T-helper 1 cell treated with Interleukin-12 subunit alpha and Interleukin-12 subunit beta and Interleukin-4 antibody, amounts not matched to agents 30 ng/mL and 1 ng/mL, for 36 hours (primary cell): ENCODE results near the gene ZNF236. TPM values are rescaled to one million over a fixed set of nuclear protein-coding genes. Genes with fewer than 3 reads are reported as not detected.
"Not testable (repeated sequence)": the region's sequence is repeated elsewhere in the genome, so short reads cannot be mapped to it uniquely, and the experiment has no call there.

Experiments
- intact Hi-C: fragments of 100-400 bp; cut with micrococcal nuclease; formaldehyde crosslinking; loops from one replicate; pipeline ENCODE4 v1.15.1; 2024
- total RNA-seq: library from RNA; stranded (reverse); gene quantifications from 2 replicates; pipeline ENCODE4 v1.2.3, GENCODE V29; 2022

Gene ZNF236
- total RNA-seq, 1 donor from 2014 or later: 23.7 TPM

- intact Hi-C loops: no loop called here
Measured at GRCh38 chr18:77016936-77017335, 194.6 kb downstream of the ZNF236 start.

GRCh38 chr18:77017355-77017754 lies 195.0 kb downstream of the ZNF236 start:
- intact Hi-C loops: no loop called here

- intact Hi-C loops: not testable (repeated sequence)
Measured at GRCh38 chr18:77018650-77019049, 196.3 kb downstream of the ZNF236 start.

- intact Hi-C loops: no loop called here
Measured at GRCh38 chr18:77019641-77020040, 197.3 kb downstream of the ZNF236 start.
